Stimulated activated CD4-positive, alpha-beta T cell treated with anti-CD3 and anti-CD28 coated beads, Interleukin-2, amount 100 ng/mL, for 4 hours (primary cell): ENCODE results near the gene SPATA6L.
"Not testable (repeated sequence)": the region's sequence is repeated elsewhere in the genome, so short reads cannot be mapped to it uniquely, and the experiment has no call there.

Experiments
- DNase-seq: peaks from one replicate; pipeline ENCODE4 v3.0.0-alpha.2; 2020; ENCODE audit warnings: low read depth

Gene SPATA6L

GRCh38 chr9:4630836-4631235 is 35.4 kb downstream of the SPATA6L start:
- no peak for DNase-seq

- DNase-seq = no peak
Observed at GRCh38 chr9:4622016-4622415, 44.3 kb downstream of the SPATA6L start.

GRCh38 chr9:4620881-4621555 is 45.3 kb downstream of the SPATA6L start:
- DNase-seq = no peak

- DNase-seq = no peak
Observed at GRCh38 chr9:4620057-4620765, 46.1 kb downstream of the SPATA6L start.

- DNase-seq = no peak
Observed at GRCh38 chr9:4618700-4619099, 47.6 kb downstream of the SPATA6L start.

- no peak for DNase-seq
Observed at GRCh38 chr9:4617752-4618151, 48.5 kb downstream of the SPATA6L start.

- DNase-seq = no peak
Observed at GRCh38 chr9:4615778-4616177, 50.5 kb downstream of the SPATA6L start.

- no peak for DNase-seq
Observed at GRCh38 chr9:4615251-4615650, 51.0 kb downstream of the SPATA6L start.

GRCh38 chr9:4614627-4615026 is 51.7 kb downstream of the SPATA6L start:
- no peak for DNase-seq

- not testable (repeated sequence) for DNase-seq
Observed at GRCh38 chr9:4606033-4606432, 60.2 kb downstream of the SPATA6L start.

GRCh38 chr9:4604678-4605095 is 61.6 kb downstream of the SPATA6L start:
- DNase-seq = peak; percentile 46

GRCh38 chr9:4603830-4604229 is 62.5 kb downstream of the SPATA6L start:
- DNase-seq = no peak

- DNase-seq = no peak
Observed at GRCh38 chr9:4600368-4600767, 65.9 kb downstream of the SPATA6L start.

- DNase-seq = no peak
Observed at GRCh38 chr9:4596165-4596922, 69.9 kb downstream of the SPATA6L start.

- DNase-seq = no peak
Observed at GRCh38 chr9:4594994-4595393, 71.3 kb downstream of the SPATA6L start.

GRCh38 chr9:4594545-4594944 is 71.7 kb downstream of the SPATA6L start:
- no peak for DNase-seq

- DNase-seq = no peak
Observed at GRCh38 chr9:4592886-4593285, 73.4 kb downstream of the SPATA6L start.

GRCh38 chr9:4592295-4592694 is 74.0 kb downstream of the SPATA6L start:
- no peak for DNase-seq

GRCh38 chr9:4591123-4591500 is 75.2 kb downstream of the SPATA6L start:
- DNase-seq = no peak

GRCh38 chr9:4590430-4591122 is 75.7 kb downstream of the SPATA6L start:
- DNase-seq = no peak

GRCh38 chr9:4588721-4589120 is 77.6 kb downstream of the SPATA6L start:
- DNase-seq = no peak

GRCh38 chr9:4585135-4585534 is 81.1 kb downstream of the SPATA6L start:
- no peak for DNase-seq
